Esophagus squamous epithelium (tissue), 5 donors: ENCODE data around the gene PON2. TPM values are rescaled to one million over a fixed set of nuclear protein-coding genes. Genes with fewer than 3 reads are reported as not detected.

Experiments used
- DNase-seq: peaks from one replicate; lab custom pipeline; 2025; lab: John Stamatoyannopoulos, UW
- H3K27ac ChIP-seq, 4 donors: fragments of 200-600 bp; sonication (generic); one replicate each; pipeline ENCODE4 v1.5.1; 2016 to 2019; ENCODE audit warnings: mild to moderate bottlenecking in 1 of 4
- H3K27me3 ChIP-seq, 4 donors: fragments of 200-600 bp; sonication (generic); 1 replicate in 3 of 4; 2 replicates in 1 of 4; pipeline versions ENCODE4 v1.5.1 to v1.6.0; 2017 to 2021; ENCODE audit warnings: antibody characterized with exemption in 1 of 4
- H3K36me3 ChIP-seq, 3 donors: fragments of 200-600 bp; sonication (generic); one replicate each; pipeline ENCODE4 v1.5.1; 2016 to 2019
- H3K4me1 ChIP-seq, 3 donors: fragments of 200-600 bp; sonication (generic); one replicate each; pipeline ENCODE4 v1.5.1; 2017 to 2019
- H3K4me3 ChIP-seq, 4 donors: fragments of 200-600 bp; sonication (generic); 1 replicate in 3 of 4; 2 replicates in 1 of 4; pipeline ENCODE4 v1.5.1; 2016 to 2019; ENCODE audit warnings: mild to moderate bottlenecking in 2 of 4, moderate library complexity in 1 of 4
- H3K9me3 ChIP-seq, 3 donors: fragments of 200-600 bp; sonication (generic); one replicate each; pipeline ENCODE4 v1.5.1; 2016 to 2019
- POLR2A ChIP-seq, 4 donors: fragments of 450-650 bp; IDR thresholded peaks; one replicate each; pipeline ENCODE4 v1.6.1; 2017; ENCODE audit warnings: antibody characterized with exemption in 4 of 4, mild to moderate bottlenecking in 4 of 4, moderate library complexity in 3 of 4
- WGBS, 2 donors: methylation state at CpG; one replicate each; pipeline ENCODE4 v1.1.5; 2018; 5-methylcytosine and 5-hydroxymethylcytosine counted together
- intact Hi-C: fragments of 100-400 bp; cut with DNase I; formaldehyde crosslinking; loops from one replicate; pipeline ENCODE4 v1.15.0; 2022
- total RNA-seq, 4 donors: library from RNA; depleted of rRNA; stranded (reverse); fragments of >200 nt; gene quantifications; one replicate each; pipeline ENCODE4 v1.1.0, GENCODE V29; 2016
- TF ChIP-seq, protein P1 (sequence below), 6 experiments: fragments of 450-650 bp in 4 of 6; fragments of 200-600 bp in 2 of 6; sonication (generic) in 2 of 6; IDR thresholded peaks; one replicate each; pipeline ENCODE4 v1.5.1; 2016 to 2019; ENCODE audit warnings: antibody characterized with exemption in 6 of 6, mild to moderate bottlenecking in 4 of 6, moderate library complexity in 4 of 6
- donor health status: DM: yes; HTN: yes; CAD: no.

PON2 gene
- total RNA-seq, 4 donors from 2014 or later, result 28.0 to 70.9 (median 52.3) TPM

DNA sequence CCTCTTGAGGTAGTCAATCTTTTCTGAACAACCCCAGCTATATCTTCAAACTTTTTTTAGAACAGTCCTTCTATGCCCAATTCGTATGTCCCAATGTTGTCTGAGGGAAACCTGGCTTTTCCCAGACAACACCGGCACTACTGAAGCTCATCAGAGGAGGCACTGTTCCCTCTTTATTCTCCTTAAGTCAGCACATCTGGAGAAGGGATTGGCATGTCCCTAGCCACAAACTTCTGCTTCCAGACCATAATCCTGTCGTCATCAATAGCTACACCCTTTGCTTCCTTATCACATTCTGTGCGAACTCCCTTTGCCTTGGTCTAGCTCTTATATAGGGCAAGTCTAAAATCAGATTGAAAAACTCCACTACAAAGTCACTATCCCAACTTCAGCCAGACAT, 61.5 kb downstream of the PON2 start:
- no peaks in the 10 kb centered on the region for H3K27me3 ChIP-seq
- no peaks in the 10 kb centered on the region for H3K9me3 ChIP-seq
- TF ChIP-seq, protein P1, sequence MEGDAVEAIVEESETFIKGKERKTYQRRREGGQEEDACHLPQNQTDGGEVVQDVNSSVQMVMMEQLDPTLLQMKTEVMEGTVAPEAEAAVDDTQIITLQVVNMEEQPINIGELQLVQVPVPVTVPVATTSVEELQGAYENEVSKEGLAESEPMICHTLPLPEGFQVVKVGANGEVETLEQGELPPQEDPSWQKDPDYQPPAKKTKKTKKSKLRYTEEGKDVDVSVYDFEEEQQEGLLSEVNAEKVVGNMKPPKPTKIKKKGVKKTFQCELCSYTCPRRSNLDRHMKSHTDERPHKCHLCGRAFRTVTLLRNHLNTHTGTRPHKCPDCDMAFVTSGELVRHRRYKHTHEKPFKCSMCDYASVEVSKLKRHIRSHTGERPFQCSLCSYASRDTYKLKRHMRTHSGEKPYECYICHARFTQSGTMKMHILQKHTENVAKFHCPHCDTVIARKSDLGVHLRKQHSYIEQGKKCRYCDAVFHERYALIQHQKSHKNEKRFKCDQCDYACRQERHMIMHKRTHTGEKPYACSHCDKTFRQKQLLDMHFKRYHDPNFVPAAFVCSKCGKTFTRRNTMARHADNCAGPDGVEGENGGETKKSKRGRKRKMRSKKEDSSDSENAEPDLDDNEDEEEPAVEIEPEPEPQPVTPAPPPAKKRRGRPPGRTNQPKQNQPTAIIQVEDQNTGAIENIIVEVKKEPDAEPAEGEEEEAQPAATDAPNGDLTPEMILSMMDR (IDR thresholded peaks at IDR 0.05), result no peak
- TF ChIP-seq POLR2A (IDR thresholded peaks at IDR 0.05), result no peak
- H3K27ac ChIP-seq, result no peak overlapping the region
- no peaks in the 10 kb centered on the region for H3K4me1 ChIP-seq
- 83 to 91% methylated on average over 4 of the region's 4 CpGs for WGBS, 2 donors
- no peak overlapping the region for H3K4me3 ChIP-seq
- no peak for DNase-seq
- intact Hi-C loops, result no loop called here
- H3K36me3 ChIP-seq, result no peaks in the 10 kb centered on the region

DNA sequence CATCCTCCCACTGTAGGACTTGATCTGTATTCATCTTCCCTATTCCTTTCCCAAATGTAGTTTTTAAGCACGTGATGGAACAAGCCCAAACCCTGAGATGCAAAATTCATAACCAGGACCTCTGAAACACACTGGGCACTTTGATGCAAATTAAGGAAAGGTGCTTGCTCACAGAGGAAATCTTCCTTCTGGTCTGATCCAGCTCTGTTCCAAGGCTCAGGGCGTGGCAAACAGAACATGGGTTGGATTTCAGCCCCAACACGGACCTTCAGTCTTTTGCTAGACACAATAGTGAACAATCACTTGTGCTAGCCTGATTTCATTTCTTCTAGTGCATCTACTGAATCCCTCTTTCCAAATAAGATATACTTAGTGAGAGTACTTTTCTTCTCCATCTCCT, 66.6 kb downstream of the PON2 start:
- no peaks in the 10 kb centered on the region for H3K36me3 ChIP-seq
- TF ChIP-seq POLR2A (IDR thresholded peaks at IDR 0.05), result no peak
- TF ChIP-seq, protein P1 (IDR thresholded peaks at IDR 0.05), result no peak
- H3K27me3 ChIP-seq, result peaks cover 0 to 29% (median 0%) of the 10 kb centered on the region in 4 donors
- H3K4me3 ChIP-seq, result no peak overlapping the region
- WGBS, 2 donors, result 48 to 65% methylated on average over 3 of the region's 3 CpGs
- intact Hi-C loops, result no loop called here
- H3K4me1 ChIP-seq, result peaks cover 0 to 20% (median 2%) of the 10 kb centered on the region in 3 donors
- no peak for DNase-seq
- no peaks in the 10 kb centered on the region for H3K9me3 ChIP-seq
- H3K27ac ChIP-seq, result no peak overlapping the region

DNA sequence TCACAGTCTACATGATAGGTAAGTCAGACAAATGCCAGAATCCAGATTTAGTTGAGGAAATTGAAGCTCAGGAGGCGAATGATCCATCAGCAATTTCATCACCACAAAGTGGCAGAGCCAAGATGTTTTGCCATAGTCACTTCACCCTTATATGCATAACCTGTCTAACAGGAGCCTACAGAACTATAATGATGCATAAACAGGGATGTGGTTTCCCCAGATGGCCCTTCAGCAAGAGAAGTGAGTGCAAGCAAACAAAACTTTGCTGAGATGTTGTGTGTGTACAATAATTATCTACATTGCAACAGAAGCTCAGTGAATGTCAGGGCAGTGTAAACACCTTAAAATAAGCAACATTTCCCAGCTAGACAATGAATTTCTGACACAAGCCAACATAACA, 67.2 kb downstream of the PON2 start:
- H3K27ac ChIP-seq, result no peak overlapping the region
- peaks cover 0 to 20% (median 2%) of the 10 kb centered on the region in 3 donors for H3K4me1 ChIP-seq
- H3K4me3 ChIP-seq, result no peak overlapping the region
- DNase-seq, result no peak
- TF ChIP-seq POLR2A (IDR thresholded peaks at IDR 0.05), result no peak
- TF ChIP-seq, protein P1 (IDR thresholded peaks at IDR 0.05), result no peak
- intact Hi-C loops, result no loop called here
- peaks cover 0 to 35% (median 0%) of the 10 kb centered on the region in 4 donors for H3K27me3 ChIP-seq
- H3K9me3 ChIP-seq, result no peaks in the 10 kb centered on the region
- H3K36me3 ChIP-seq, result no peaks in the 10 kb centered on the region
- WGBS, 2 donors, result 46 to 50% methylated on average over 1 of the region's 1 CpG

GRCh38 chr7:95365151-95365550, 69.7 kb downstream of the PON2 start:
- no peak for TF ChIP-seq POLR2A (IDR thresholded peaks at IDR 0.05)
- TF ChIP-seq, protein P1 (IDR thresholded peaks at IDR 0.05), result no peak
- WGBS, 2 donors, result 79 to 100% methylated on average over 1 of the region's 1 CpG
- DNase-seq, result no peak

GRCh38 chr7:95357623-95358022, 77.2 kb downstream of the PON2 start:
- peaks cover 0 to 10% (median 5%) of the 10 kb centered on the region in 3 donors for H3K9me3 ChIP-seq
- H3K4me1 ChIP-seq, result peaks cover 0 to 5% (median 0%) of the 10 kb centered on the region in 3 donors
- no peak overlapping the region for H3K4me3 ChIP-seq
- peaks cover 0 to 11% (median 0%) of the 10 kb centered on the region in 4 donors for H3K27me3 ChIP-seq
- H3K27ac ChIP-seq, result no peak overlapping the region
- 42 to 54% methylated on average over 3 of the region's 3 CpGs for WGBS, 2 donors
- intact Hi-C loops, result no loop called here
- DNase-seq, result no peak
- H3K36me3 ChIP-seq, result no peaks in the 10 kb centered on the region
- TF ChIP-seq, protein P1 (IDR thresholded peaks at IDR 0.05), result no peak
- TF ChIP-seq POLR2A (IDR thresholded peaks at IDR 0.05), result no peak

More at GRCh38 chr7:95365151-95365550, 69.7 kb downstream of the PON2 start:
- Histone ChIP-seq H3K27me3 (peaks cover 0 to 41% (median 0%) of the 10 kb centered on the region in 4 donors), H3K4me3 (no peak overlapping the region), H3K4me1 (peaks cover 0 to 20% (median 2%) of the 10 kb centered on the region in 3 donors), H3K36me3 (no peaks in the 10 kb centered on the region), H3K9me3 (no peaks in the 10 kb centered on the region), H3K27ac (no peak overlapping the region)
- intact Hi-C loops, result no loop called here

Other genes with a start within 250 kb of the PON2 start
- not detected for gene PON1, start 110.5 kb downstream of the PON2 start, total RNA-seq
- gene PON3, start 38.7 kb downstream of the PON2 start, total RNA-seq, result 1 to 10 TPM in 2 of 4 donors, under 1 TPM in 1, not detected in 1; 0.40 to 2.5 (median 1.9) TPM
- gene ASB4, start 50.9 kb upstream of the PON2 start, total RNA-seq, result under 1 TPM in 1 of 4 donors, not detected in 3; 0.19 TPM
- gene PDK4, start 161.5 kb upstream of the PON2 start, total RNA-seq, result 100 to 1,000 TPM in 2 of 4 donors, 1 to 10 TPM in 2; 4.1 to 129 (median 64.6) TPM